Measurements from ENCODE around the gene FUS.

DNA sequence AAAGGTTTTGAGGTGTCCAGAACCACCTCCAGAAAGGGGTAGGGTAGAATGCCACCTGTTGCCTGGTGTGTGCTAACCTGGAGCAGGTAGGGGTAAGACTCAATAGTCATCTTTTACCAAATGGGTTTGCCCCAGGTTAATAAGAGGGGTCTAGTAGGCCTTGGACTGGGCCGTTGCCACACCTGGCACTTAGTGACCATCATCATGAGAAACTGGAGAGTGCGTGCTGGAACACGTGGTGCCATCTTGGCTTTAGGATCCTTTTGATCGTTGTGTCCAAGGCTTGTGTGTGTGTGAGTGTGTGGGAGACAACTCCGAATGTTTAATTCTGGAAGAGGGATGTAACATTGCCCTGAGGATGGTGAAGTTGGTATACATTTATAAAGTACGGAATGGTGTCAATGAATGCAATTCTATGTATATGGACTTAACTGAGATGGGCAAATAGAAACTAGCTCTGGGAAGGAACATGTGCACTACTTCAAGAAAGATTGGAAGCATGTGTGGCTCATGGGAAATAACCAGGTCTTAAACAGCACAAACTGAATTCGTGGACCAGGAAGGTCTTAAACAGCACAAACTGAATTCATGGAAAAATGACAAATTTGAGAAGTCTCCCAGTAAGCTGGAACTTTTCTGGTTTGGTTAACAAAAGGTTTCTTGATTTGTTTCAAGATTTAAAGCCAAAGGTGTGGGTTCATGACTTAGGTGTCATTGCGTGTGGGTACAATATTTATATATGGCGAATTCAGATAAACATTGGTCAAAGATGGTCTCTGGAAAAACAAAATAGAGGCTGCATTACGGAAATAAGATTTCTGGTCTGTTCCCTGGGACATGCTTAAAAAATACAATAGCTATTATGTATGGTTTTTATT is 7.2 kb downstream of the FUS start:
- TF ChIP-seq POLR2A (IDR thresholded peaks at IDR 0.05): no peak
- TF ChIP-seq, protein P1, sequence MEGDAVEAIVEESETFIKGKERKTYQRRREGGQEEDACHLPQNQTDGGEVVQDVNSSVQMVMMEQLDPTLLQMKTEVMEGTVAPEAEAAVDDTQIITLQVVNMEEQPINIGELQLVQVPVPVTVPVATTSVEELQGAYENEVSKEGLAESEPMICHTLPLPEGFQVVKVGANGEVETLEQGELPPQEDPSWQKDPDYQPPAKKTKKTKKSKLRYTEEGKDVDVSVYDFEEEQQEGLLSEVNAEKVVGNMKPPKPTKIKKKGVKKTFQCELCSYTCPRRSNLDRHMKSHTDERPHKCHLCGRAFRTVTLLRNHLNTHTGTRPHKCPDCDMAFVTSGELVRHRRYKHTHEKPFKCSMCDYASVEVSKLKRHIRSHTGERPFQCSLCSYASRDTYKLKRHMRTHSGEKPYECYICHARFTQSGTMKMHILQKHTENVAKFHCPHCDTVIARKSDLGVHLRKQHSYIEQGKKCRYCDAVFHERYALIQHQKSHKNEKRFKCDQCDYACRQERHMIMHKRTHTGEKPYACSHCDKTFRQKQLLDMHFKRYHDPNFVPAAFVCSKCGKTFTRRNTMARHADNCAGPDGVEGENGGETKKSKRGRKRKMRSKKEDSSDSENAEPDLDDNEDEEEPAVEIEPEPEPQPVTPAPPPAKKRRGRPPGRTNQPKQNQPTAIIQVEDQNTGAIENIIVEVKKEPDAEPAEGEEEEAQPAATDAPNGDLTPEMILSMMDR (IDR thresholded peaks at IDR 0.05): no peak

All from right lobe of liver (tissue), 4 donors.